GM21619 (cell line): Measurements from ENCODE around the gene RIPPLY1.
"Not testable (repeated sequence)": the region's sequence is repeated elsewhere in the genome, so short reads cannot be mapped to it uniquely, and the experiment has no call there.

Experiments
- ATAC-seq: cut with Tn5 transposase; IDR thresholded peaks from one replicate; pipeline ENCODE4 v1.9.1; 2021; ENCODE audit not compliant: unreplicated experiment

RIPPLY1 gene

GRCh38 chrX:106912864-106913263, 9.7 kb upstream of the RIPPLY1 start:
- no peak for ATAC-seq

- ATAC-seq, result no peak
Observed at GRCh38 chrX:106906361-106906760, 3.2 kb upstream of the RIPPLY1 start.

- ATAC-seq, result no peak
Observed at GRCh38 chrX:106905064-106905708, 2.0 kb upstream of the RIPPLY1 start.

GRCh38 chrX:106903856-106904528, 851 bp upstream of the RIPPLY1 start:
- no peak for ATAC-seq

- ATAC-seq, result no peak
Observed at GRCh38 chrX:106902684-106903083, 457 bp downstream of the RIPPLY1 start.

- ATAC-seq, result no peak
Observed at GRCh38 chrX:106901781-106902219, 1.3 kb downstream of the RIPPLY1 start.

GRCh38 chrX:106901341-106901740, 1.8 kb downstream of the RIPPLY1 start:
- no peak for ATAC-seq

GRCh38 chrX:106899841-106900240, 3.3 kb downstream of the RIPPLY1 start:
- no peak for ATAC-seq

GRCh38 chrX:106899276-106899675, 3.9 kb downstream of the RIPPLY1 start:
- no peak for ATAC-seq

GRCh38 chrX:106898462-106898861, 4.7 kb downstream of the RIPPLY1 start:
- peak; percentile 84 for ATAC-seq

GRCh38 chrX:106897259-106897658, 5.9 kb downstream of the RIPPLY1 start:
- ATAC-seq, result no peak

- ATAC-seq, result no peak
Observed at GRCh38 chrX:106894978-106895452, 8.1 kb downstream of the RIPPLY1 start.

- ATAC-seq, result no peak
Observed at GRCh38 chrX:106894392-106894909, 8.7 kb downstream of the RIPPLY1 start.

- ATAC-seq, result no peak
Observed at GRCh38 chrX:106891762-106892460, 11.2 kb downstream of the RIPPLY1 start.

GRCh38 chrX:106889468-106889867, 13.7 kb downstream of the RIPPLY1 start:
- ATAC-seq, result no peak

GRCh38 chrX:106875151-106875550, 28.0 kb downstream of the RIPPLY1 start:
- no peak for ATAC-seq

GRCh38 chrX:106874075-106874474, 29.1 kb downstream of the RIPPLY1 start:
- no peak for ATAC-seq

GRCh38 chrX:106872796-106873195, 30.3 kb downstream of the RIPPLY1 start:
- not testable (repeated sequence) for ATAC-seq

GRCh38 chrX:106863697-106864096, 39.4 kb downstream of the RIPPLY1 start:
- no peak for ATAC-seq

GRCh38 chrX:106862972-106863688, 40.0 kb downstream of the RIPPLY1 start:
- ATAC-seq, result peak; percentile 65
